OCI-LY3 (cell line): ENCODE measurements around the gene PARD3.

Experiments
- H2AFZ ChIP-seq: fragments of 200-600, 300-600 bp; shearing (Covaris generic); 2 replicates; pipeline ENCODE4 v1.6.0; 2014; ENCODE audit warnings: antibody characterized with exemption, low read depth, low read length
- H3K27ac ChIP-seq: fragments of 200-600, 300-600 bp; sonication (generic); 2 replicates; pipeline ENCODE4 v1.5.1; 2014; ENCODE audit warnings: mild to moderate bottlenecking, low read length, moderate library complexity, mixed read lengths
- H3K27me3 ChIP-seq: fragments of 200-600, 300-600 bp; sonication (generic); 2 replicates; pipeline ENCODE4 v1.6.1; 2014; ENCODE audit warnings: low read depth, low read length, mixed read lengths
- H3K36me3 ChIP-seq: fragments of 200-600, 300-600 bp; sonication (generic); replicated peaks from 2 replicates; pipeline ENCODE3; 2014; ENCODE audit warnings: low read depth, low read length, mixed read lengths
- H3K4me1 ChIP-seq: fragments of 300-600, 200-600 bp; sonication (generic); 2 replicates; pipeline ENCODE4 v1.6.1; 2014; ENCODE audit warnings: low read length, mixed read lengths
- H3K4me2 ChIP-seq: fragments of 200-600, 300-600 bp; sonication (generic); 2 replicates; pipeline ENCODE4 v1.6.1; 2014; ENCODE audit warnings: low read length, mixed read lengths
- H3K4me3 ChIP-seq: fragments of 300-600, 200-600 bp; sonication (generic); 2 replicates; pipeline ENCODE4 v1.5.1; 2014; ENCODE audit warnings: antibody characterized with exemption, mild to moderate bottlenecking, low read length, moderate library complexity
- H3K79me2 ChIP-seq: fragments of 300-600, 200-600 bp; shearing (Covaris generic); 2 replicates; pipeline ENCODE4 v1.6.1; 2014; ENCODE audit warnings: mild to moderate bottlenecking, low read length, mixed read lengths
- H3K9ac ChIP-seq: fragments of 300-600, 200-600 bp; shearing (Covaris generic); 2 replicates; pipeline ENCODE4 v1.6.0; 2014; ENCODE audit warnings: mild to moderate bottlenecking, low read length, moderate library complexity
- H3K9me3 ChIP-seq: fragments of 200-600, 300-600 bp; shearing (Covaris generic); 2 replicates; pipeline ENCODE4 v1.6.1; 2014; ENCODE audit warnings: low read length, mixed read lengths; ENCODE audit not compliant: insufficient read depth
- H4K20me1 ChIP-seq: fragments of 200-600, 300-600 bp; sonication (generic); 2 replicates; pipeline ENCODE4 v1.6.1; 2016; ENCODE audit warnings: low read length, mixed read lengths; ENCODE audit not compliant: insufficient read depth
- CTCF ChIP-seq: fragments of 200-600, 300-600 bp; sonication (generic); IDR thresholded peaks from 2 replicates; pipeline ENCODE4 v1.5.1; 2014; ENCODE audit warnings: antibody characterized with exemption, low read length, low read depth
- EZH2phosphoT487 ChIP-seq: fragments of 200-600 bp; shearing (Covaris generic); IDR thresholded peaks from 2 replicates; pipeline ENCODE4 v1.6.1; 2018; ENCODE audit warnings: antibody characterized with exemption, mixed run types, low read depth

The PARD3 gene

GRCh38 chr10:34682580-34682979 is 132.5 kb downstream of the PARD3 start:
- H3K79me2 ChIP-seq, result no peaks in the 10 kb centered on the region
- H3K4me2 ChIP-seq, result no peak overlapping the region
- no peak overlapping the region for H3K4me3 ChIP-seq
- no peak overlapping the region for H3K27ac ChIP-seq
- no peak overlapping the region for H2AFZ ChIP-seq
- H3K36me3 ChIP-seq, result no peaks in the 10 kb centered on the region
- no peaks in the 10 kb centered on the region for H3K9me3 ChIP-seq
- no peaks in the 10 kb centered on the region for H3K4me1 ChIP-seq
- TF ChIP-seq EZH2phosphoT487 (no peak), CTCF (no peak)
- H3K9ac ChIP-seq, result no peak overlapping the region
- no peaks in the 10 kb centered on the region for H3K27me3 ChIP-seq
- H4K20me1 ChIP-seq, result no peaks in the 10 kb centered on the region

GRCh38 chr10:34681933-34682332 is 133.2 kb downstream of the PARD3 start:
- no peaks in the 10 kb centered on the region for H3K9me3 ChIP-seq
- H3K79me2 ChIP-seq, result no peaks in the 10 kb centered on the region
- no peak overlapping the region for H3K4me2 ChIP-seq
- H3K36me3 ChIP-seq, result no peaks in the 10 kb centered on the region
- H3K27ac ChIP-seq, result no peak overlapping the region
- TF ChIP-seq CTCF (no peak), EZH2phosphoT487 (no peak)
- H4K20me1 ChIP-seq, result no peaks in the 10 kb centered on the region
- no peak overlapping the region for H2AFZ ChIP-seq
- no peak overlapping the region for H3K4me3 ChIP-seq
- H3K4me1 ChIP-seq, result no peaks in the 10 kb centered on the region
- H3K27me3 ChIP-seq, result no peaks in the 10 kb centered on the region
- H3K9ac ChIP-seq, result no peak overlapping the region

GRCh38 chr10:34679177-34679576 is 135.9 kb downstream of the PARD3 start:
- Histone ChIP-seq H3K4me1 (no peaks in the 10 kb centered on the region), H3K4me2 (no peak overlapping the region), H4K20me1 (no peaks in the 10 kb centered on the region), H3K9ac (no peak overlapping the region), H2AFZ (no peak overlapping the region), H3K36me3 (no peaks in the 10 kb centered on the region), H3K9me3 (no peaks in the 10 kb centered on the region), H3K4me3 (no peak overlapping the region), H3K27ac (no peak overlapping the region), H3K27me3 (no peaks in the 10 kb centered on the region), H3K79me2 (no peaks in the 10 kb centered on the region)
- TF ChIP-seq CTCF (no peak), EZH2phosphoT487 (no peak)

- Histone ChIP-seq H3K36me3 (no peaks in the 10 kb centered on the region), H3K4me2 (no peak overlapping the region), H3K4me1 (no peaks in the 10 kb centered on the region), H3K27me3 (no peaks in the 10 kb centered on the region), H4K20me1 (no peaks in the 10 kb centered on the region), H3K9me3 (no peaks in the 10 kb centered on the region), H3K27ac (no peak overlapping the region), H3K79me2 (no peaks in the 10 kb centered on the region), H3K9ac (no peak overlapping the region), H2AFZ (no peak overlapping the region), H3K4me3 (no peak overlapping the region)
- TF ChIP-seq EZH2phosphoT487 (no peak), CTCF (no peak)
Measured at GRCh38 chr10:34677591-34677990, 137.5 kb downstream of the PARD3 start.
